H9 (cell line): ENCODE results near the gene PPP1R13B. TPM values are rescaled to one million over a fixed set of nuclear protein-coding genes. Genes with fewer than 3 reads are reported as not detected.

Source experiments
- DNase-seq: peaks from one replicate; pipeline ENCODE4 v3.0.0-alpha.2; 2017
- H2AFZ ChIP-seq: one replicate; pipeline ENCODE4 v1.6.1; 2013; ENCODE audit warnings: mild to moderate bottlenecking, low read length, control low read depth, moderate library complexity
- H2AK5ac ChIP-seq: 2 replicates; pipeline ENCODE4 v1.6.1; 2013; ENCODE audit warnings: low read length, control low read depth, mixed read lengths; ENCODE audit not compliant: insufficient read length
- H2BK120ac ChIP-seq: one replicate; pipeline ENCODE4 v1.6.1; 2013; ENCODE audit warnings: low read depth, mild to moderate bottlenecking, low read length, control low read depth, inconsistent platforms; ENCODE audit not compliant: poor library complexity, severe bottlenecking
- H2BK12ac ChIP-seq: 2 replicates; pipeline ENCODE4 v1.6.1; 2013; ENCODE audit warnings: low read length, control low read depth, mixed read lengths, low read depth; ENCODE audit not compliant: insufficient read length
- H2BK15ac ChIP-seq: 2 replicates; pipeline ENCODE4 v1.6.1; 2013; ENCODE audit warnings: low read depth, low read length, control low read depth
- H2BK20ac ChIP-seq: one replicate; pipeline ENCODE4 v1.6.1; 2013; ENCODE audit warnings: low read depth, mild to moderate bottlenecking, low read length, control low read depth, inconsistent platforms; ENCODE audit not compliant: poor library complexity, severe bottlenecking
- H2BK5ac ChIP-seq: 2 replicates; pipeline ENCODE4 v1.6.1; 2013; ENCODE audit warnings: low read length, control low read depth, mixed read lengths; ENCODE audit not compliant: insufficient read length
- H3K14ac ChIP-seq: 2 replicates; pipeline ENCODE4 v1.6.1; 2013; ENCODE audit warnings: low read length, control low read depth; ENCODE audit not compliant: insufficient read depth
- H3K18ac ChIP-seq: 2 replicates; pipeline ENCODE4 v1.6.1; 2013; ENCODE audit warnings: low read depth, mild to moderate bottlenecking, mixed read lengths, low read length, control low read depth; ENCODE audit not compliant: insufficient read length
- H3K23ac ChIP-seq: 2 replicates; pipeline ENCODE4 v1.6.1; 2013; ENCODE audit warnings: low read length, control low read depth, mixed read lengths, low read depth; ENCODE audit not compliant: insufficient read length
- H3K23me2 ChIP-seq: 2 replicates; pipeline ENCODE4 v1.6.1; 2013; ENCODE audit warnings: low read depth, mild to moderate bottlenecking, mixed read lengths, low read length, control low read depth; ENCODE audit not compliant: insufficient read length, poor library complexity, severe bottlenecking
- H3K27ac ChIP-seq: 2 replicates; pipeline ENCODE4 v1.5.1; 2013; ENCODE audit warnings: low read length, control low read depth, mixed read lengths, low read depth; ENCODE audit not compliant: insufficient read length
- H3K27me3 ChIP-seq: 2 replicates; pipeline ENCODE4 v1.6.1; 2013; ENCODE audit warnings: low read length, control low read depth, inconsistent platforms; ENCODE audit not compliant: insufficient read depth
- H3K4ac ChIP-seq: 2 replicates; pipeline ENCODE4 v1.6.1; 2013; ENCODE audit warnings: low read depth, mild to moderate bottlenecking, control low read depth, inconsistent platforms, low read length, moderate library complexity
- H3K4me1 ChIP-seq: 2 replicates; pipeline ENCODE4 v1.6.1; 2013; ENCODE audit warnings: low read length, control low read depth, inconsistent platforms; ENCODE audit not compliant: insufficient read depth
- H3K4me2 ChIP-seq: 2 replicates; pipeline ENCODE4 v1.6.1; 2013; ENCODE audit warnings: low read length, control low read depth, mixed read lengths; ENCODE audit not compliant: insufficient read length, insufficient read depth
- H3K56ac ChIP-seq: 2 replicates; pipeline ENCODE4 v1.6.1; 2013; ENCODE audit warnings: low read depth, mild to moderate bottlenecking, mixed read lengths, low read length, control low read depth; ENCODE audit not compliant: insufficient read length
- H3K79me1 ChIP-seq: 2 replicates; pipeline ENCODE4 v1.6.1; 2013; ENCODE audit warnings: low read depth, mild to moderate bottlenecking, moderate library complexity, low read length, control low read depth, inconsistent platforms; ENCODE audit not compliant: insufficient read depth, poor library complexity, severe bottlenecking
- H3K79me2 ChIP-seq: 2 replicates; pipeline ENCODE4 v1.6.1; 2013; ENCODE audit warnings: low read length, control low read depth, inconsistent platforms; ENCODE audit not compliant: insufficient read depth
- H3K9ac ChIP-seq: 2 replicates; pipeline ENCODE4 v1.6.1; 2013; ENCODE audit warnings: low read length, control low read depth, mixed read lengths; ENCODE audit not compliant: insufficient read length; ENCODE audit errors: extremely low read depth
- H3K9me3 ChIP-seq: one replicate; pipeline ENCODE4 v1.6.1; 2013; ENCODE audit warnings: low read depth, low read length, inconsistent platforms; ENCODE audit not compliant: control insufficient read depth
- H3T11ph ChIP-seq: one replicate; pipeline ENCODE4 v1.6.1; 2013; ENCODE audit warnings: mild to moderate bottlenecking, low read length, control low read depth, inconsistent platforms
- H4K20me1 ChIP-seq: one replicate; pipeline ENCODE4 v1.6.1; 2013; ENCODE audit not compliant: control insufficient read depth, insufficient read length, insufficient read depth
- H4K5ac ChIP-seq: 2 replicates; pipeline ENCODE4 v1.6.1; 2013; ENCODE audit warnings: low read depth, mild to moderate bottlenecking, mixed read lengths, low read length, control low read depth; ENCODE audit not compliant: insufficient read length
- H4K8ac ChIP-seq: replicated peaks from 2 replicates; pipeline ENCODE4 v1.6.1; 2013; ENCODE audit warnings: low read length, control low read depth, mixed read lengths, low read depth; ENCODE audit not compliant: insufficient read length
- H4K91ac ChIP-seq: 2 replicates; pipeline ENCODE4 v1.6.1; 2013; ENCODE audit warnings: low read depth, mild to moderate bottlenecking, moderate library complexity, mixed read lengths, low read length, control low read depth; ENCODE audit not compliant: insufficient read length
- H3K27ac Mint-ChIP-seq, 3 experiments: 2 replicates in 2 of 3; 3 replicates in 1 of 3; pipeline ENCODE4 v1.8.0; 2020 to 2021; ENCODE audit warnings: mixed read lengths in 3 of 3, mild to moderate bottlenecking in 1 of 3, moderate library complexity in 1 of 3
- H3K27me3 Mint-ChIP-seq: 2 replicates; pipeline ENCODE4 v1.8.0; 2021; ENCODE audit warnings: low read depth, mild to moderate bottlenecking, moderate library complexity, mixed read lengths
- H3K36me3 Mint-ChIP-seq, 3 experiments: 2 replicates in 2 of 3; 3 replicates in 1 of 3; pipeline ENCODE4 v1.8.0; 2020 to 2021; ENCODE audit warnings: low read depth in 3 of 3, mixed read lengths in 3 of 3; ENCODE audit not compliant: insufficient read depth in 1 of 3
- H3K4me1 Mint-ChIP-seq, 2 experiments: 2 replicates each; pipeline ENCODE4 v1.8.0; 2020; ENCODE audit warnings: mixed read lengths in 2 of 2
- H3K4me3 Mint-ChIP-seq, 2 experiments: 2 replicates in 1 of 2; 3 replicates in 1 of 2; pipeline ENCODE4 v1.8.0; 2020 to 2021; ENCODE audit warnings: mild to moderate bottlenecking in 2 of 2, mixed read lengths in 2 of 2, moderate library complexity in 1 of 2
- H3K9me3 Mint-ChIP-seq, 2 experiments: 2 replicates in 1 of 2; 3 replicates in 1 of 2; pipeline ENCODE4 v1.8.0; 2020; ENCODE audit warnings: mild to moderate bottlenecking in 2 of 2, mixed read lengths in 2 of 2, moderate library complexity in 1 of 2
- WGBS: extraction: QIAGEN DNeasy Blood & Tissue Kit; methylation state at CpG from one replicate; pipeline ENCODE4 v1.1.7; 2013; ENCODE audit warnings: missing lambda C conversion rate, low lambda C conversion rate, mixed read lengths; ENCODE audit not compliant: insufficient read length; ENCODE audit errors: extremely low coverage; 5-methylcytosine and 5-hydroxymethylcytosine counted together
- total RNA-seq: library from RNA; stranded (reverse); gene quantifications from 2 replicates; pipeline ENCODE4 v1.2.1, GENCODE V29; 2021
- TF ChIP-seq, protein P1 (sequence below): fragments of 200-600 bp; sonication (generic); conservative IDR thresholded peaks from 3 replicates; pipeline ENCODE4 v1.8.0; 2021; ENCODE audit warnings: antibody characterized with exemption, mild to moderate bottlenecking

PPP1R13B gene
- total RNA-seq, 1 experiment from 2014 or later: 6.0 TPM

DNA sequence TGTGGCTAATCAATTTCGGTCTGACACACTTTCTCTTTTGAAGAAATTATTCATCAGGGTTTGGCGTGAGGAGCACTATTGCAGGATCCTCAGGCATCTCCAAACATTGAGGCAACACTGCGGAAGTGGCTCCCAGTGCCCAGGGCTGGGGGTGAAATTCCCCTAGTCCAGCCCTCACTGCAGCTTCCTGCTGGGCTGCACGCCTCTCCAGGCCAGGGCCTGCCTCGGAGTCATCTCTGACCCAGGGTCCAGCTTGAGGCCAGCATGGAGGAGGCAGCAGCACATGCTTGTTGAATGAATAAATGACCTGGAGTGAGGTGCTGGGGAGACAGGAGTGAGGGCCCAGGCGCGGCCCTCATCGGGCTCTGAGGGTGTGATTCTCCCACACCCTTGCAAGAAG, 44.9 kb upstream of the PPP1R13B start:
- Mint-ChIP-seq H3K9me3 (peaks cover 5 to 6% of the 10 kb centered on the region in 2 experiments), H3K27me3 (peaks cover 7% of the 10 kb centered on the region), H3K4me3 (no peak overlapping the region), H3K4me1 (peaks cover 0 to 10% of the 10 kb centered on the region in 2 experiments; a peak in 2 of 4 replicates), H3K27ac (no peak overlapping the region), H3K36me3 (peaks cover 3 to 5% (median 5%) of the 10 kb centered on the region in 3 experiments; a peak in 3 of 7 replicates)
- Histone ChIP-seq H4K5ac (no peak overlapping the region), H3K23ac (no peak overlapping the region), H3K79me1 (no peaks in the 10 kb centered on the region), H3K79me2 (no peaks in the 10 kb centered on the region), H3K27ac (no peak overlapping the region), H3K9ac (no peak overlapping the region), H2BK5ac (no peak overlapping the region), H3K4ac (no peak overlapping the region), H3K4me1 (no peaks in the 10 kb centered on the region), H3K18ac (no peak overlapping the region), H3K27me3 (no peaks in the 10 kb centered on the region), H4K91ac (no peak overlapping the region), H2AK5ac (no peak overlapping the region), H3K4me2 (no peak overlapping the region), H2BK15ac (no peak overlapping the region), H3T11ph (no peak overlapping the region), H3K14ac (no peak overlapping the region), H2AFZ (no peak overlapping the region), H2BK20ac (no peak overlapping the region), H3K9me3 (no peaks in the 10 kb centered on the region), H3K23me2 (no peaks in the 10 kb centered on the region), H2BK12ac (no peak overlapping the region), H3K56ac (no peak overlapping the region), H2BK120ac (no peak overlapping the region), H4K8ac (no peak overlapping the region), H4K20me1 (peaks cover 2% of the 10 kb centered on the region)
- TF ChIP-seq, protein P1, sequence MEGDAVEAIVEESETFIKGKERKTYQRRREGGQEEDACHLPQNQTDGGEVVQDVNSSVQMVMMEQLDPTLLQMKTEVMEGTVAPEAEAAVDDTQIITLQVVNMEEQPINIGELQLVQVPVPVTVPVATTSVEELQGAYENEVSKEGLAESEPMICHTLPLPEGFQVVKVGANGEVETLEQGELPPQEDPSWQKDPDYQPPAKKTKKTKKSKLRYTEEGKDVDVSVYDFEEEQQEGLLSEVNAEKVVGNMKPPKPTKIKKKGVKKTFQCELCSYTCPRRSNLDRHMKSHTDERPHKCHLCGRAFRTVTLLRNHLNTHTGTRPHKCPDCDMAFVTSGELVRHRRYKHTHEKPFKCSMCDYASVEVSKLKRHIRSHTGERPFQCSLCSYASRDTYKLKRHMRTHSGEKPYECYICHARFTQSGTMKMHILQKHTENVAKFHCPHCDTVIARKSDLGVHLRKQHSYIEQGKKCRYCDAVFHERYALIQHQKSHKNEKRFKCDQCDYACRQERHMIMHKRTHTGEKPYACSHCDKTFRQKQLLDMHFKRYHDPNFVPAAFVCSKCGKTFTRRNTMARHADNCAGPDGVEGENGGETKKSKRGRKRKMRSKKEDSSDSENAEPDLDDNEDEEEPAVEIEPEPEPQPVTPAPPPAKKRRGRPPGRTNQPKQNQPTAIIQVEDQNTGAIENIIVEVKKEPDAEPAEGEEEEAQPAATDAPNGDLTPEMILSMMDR: no peak
- no peak for DNase-seq
- WGBS: no CpG with 5 or more reads among the region's 8 CpGs
